ENCODE data around the gene GIMAP6.

GIMAP6 gene

DNA sequence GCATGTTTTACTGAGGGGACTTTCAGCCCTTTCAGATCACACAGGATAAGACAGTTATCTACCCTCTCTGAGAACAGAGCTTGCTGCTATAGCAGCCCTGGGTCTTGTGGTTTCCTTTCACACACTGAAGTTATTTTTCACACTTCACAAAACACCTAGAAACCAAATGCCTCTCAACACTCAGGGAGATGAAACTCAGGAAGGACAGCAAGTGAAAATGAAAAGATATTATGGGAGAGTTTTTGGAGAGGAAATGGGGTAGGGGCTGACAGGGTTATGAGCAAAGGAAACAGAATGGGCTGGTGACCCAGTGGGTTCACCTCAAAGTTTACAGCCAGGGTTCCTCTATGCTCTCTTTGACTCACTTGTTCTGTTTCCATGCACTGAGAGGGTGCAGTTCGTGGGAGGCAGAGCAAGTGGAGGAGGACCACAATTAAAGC, 36.3 kb upstream of the GIMAP6 start:
- Histone ChIP-seq H3K23ac (ENCODE audit: low read depth, low read length, poor library complexity) (no peak overlapping the region), H3K4me3 (ENCODE audit: low read length in 2 of 2) (no peak overlapping the region), H3K4me1 (ENCODE audit: control insufficient read depth in 2 of 2, insufficient read depth in 1 of 2, low read depth in 1 of 2, low read length in 2 of 2) (no peaks in the 10 kb centered on the region), H2BK5ac (ENCODE audit: low read length) (no peak overlapping the region), H3K4ac (ENCODE audit: low read length) (no peak overlapping the region), H3K27ac (replicated peaks; ENCODE audit: low read length) (no peak overlapping the region), H4K91ac (ENCODE audit: low read depth, low read length, poor library complexity) (no peak overlapping the region), H2AFZ (ENCODE audit: low read length) (no peak overlapping the region), H3K14ac (ENCODE audit: low read length) (no peak overlapping the region), H3K9ac (ENCODE audit: low read depth, low read length, poor library complexity) (no peak overlapping the region), H3K36me3 (replicated peaks in 1 of 2; ENCODE audit: control insufficient read depth in 2 of 2, insufficient read depth in 2 of 2, low read length in 2 of 2) (no peaks in the 10 kb centered on the region), H3K4me2 (ENCODE audit: insufficient read depth, low read length, poor library complexity, severe bottlenecking) (no peak overlapping the region), H4K8ac (ENCODE audit: low read depth, low read length) (no peak overlapping the region), H3K9me3 (replicated peaks in 1 of 2; ENCODE audit: control insufficient read depth in 2 of 2, insufficient read depth in 1 of 2, low read depth in 1 of 2, low read length in 2 of 2) (no peaks in the 10 kb centered on the region), H2BK120ac (ENCODE audit: low read depth, low read length) (no peak overlapping the region), H2AK5ac (ENCODE audit: low read depth, low read length) (no peak overlapping the region), H2BK12ac (ENCODE audit: low read length) (no peak overlapping the region), H3K79me1 (ENCODE audit: low read depth, low read length) (no peaks in the 10 kb centered on the region), H2BK15ac (ENCODE audit: low read length) (no peak overlapping the region), H3K18ac (ENCODE audit: low read length) (no peak overlapping the region), H3K27me3 (ENCODE audit: control insufficient read depth in 3 of 3, insufficient read depth in 3 of 3, low read depth in 1 of 3, low read length in 3 of 3) (no peaks in the 10 kb centered on the region)
- WGBS, 2 donors (ENCODE audit: extremely low coverage in 2 of 2, insufficient read length in 2 of 2, insufficient replicate concordance in 1 of 2), result no CpG with 5 or more reads among the region's 1 CpG
- DNase-seq (ENCODE audit: low spot score), result no peak

GRCh38 chr7:150666412-150666811, 34.2 kb upstream of the GIMAP6 start:
- no peak for DNase-seq (ENCODE audit: low spot score)
- Histone ChIP-seq H3K9me3 (replicated peaks in 1 of 2; ENCODE audit: control insufficient read depth in 2 of 2, insufficient read depth in 1 of 2, low read depth in 1 of 2, low read length in 2 of 2) (no peaks in the 10 kb centered on the region), H3K23ac (ENCODE audit: low read depth, low read length, poor library complexity) (no peak overlapping the region), H3K4me3 (ENCODE audit: low read length in 2 of 2) (no peak overlapping the region), H2AK5ac (ENCODE audit: low read depth, low read length) (no peak overlapping the region), H2BK5ac (ENCODE audit: low read length) (no peak overlapping the region), H2BK120ac (ENCODE audit: low read depth, low read length) (no peak overlapping the region), H2AFZ (ENCODE audit: low read length) (no peak overlapping the region), H4K8ac (ENCODE audit: low read depth, low read length) (no peak overlapping the region), H3K4me2 (ENCODE audit: insufficient read depth, low read length, poor library complexity, severe bottlenecking) (no peak overlapping the region), H3K4me1 (ENCODE audit: control insufficient read depth in 2 of 2, insufficient read depth in 1 of 2, low read depth in 1 of 2, low read length in 2 of 2) (no peaks in the 10 kb centered on the region), H3K9ac (ENCODE audit: low read depth, low read length, poor library complexity) (no peak overlapping the region), H2BK12ac (ENCODE audit: low read length) (no peak overlapping the region), H3K18ac (ENCODE audit: low read length) (no peak overlapping the region), H3K27ac (replicated peaks; ENCODE audit: low read length) (no peak overlapping the region), H3K4ac (ENCODE audit: low read length) (no peak overlapping the region), H3K36me3 (replicated peaks in 1 of 2; ENCODE audit: control insufficient read depth in 2 of 2, insufficient read depth in 2 of 2, low read length in 2 of 2) (no peaks in the 10 kb centered on the region), H4K91ac (ENCODE audit: low read depth, low read length, poor library complexity) (no peak overlapping the region), H3K27me3 (ENCODE audit: control insufficient read depth in 3 of 3, insufficient read depth in 3 of 3, low read depth in 1 of 3, low read length in 3 of 3) (no peaks in the 10 kb centered on the region), H3K14ac (ENCODE audit: low read length) (no peak overlapping the region), H2BK15ac (ENCODE audit: low read length) (no peak overlapping the region), H3K79me1 (ENCODE audit: low read depth, low read length) (no peaks in the 10 kb centered on the region)

- Histone ChIP-seq H3K79me1 (ENCODE audit: low read depth, low read length) (no peaks in the 10 kb centered on the region), H3K36me3 (replicated peaks in 1 of 2; ENCODE audit: control insufficient read depth in 2 of 2, insufficient read depth in 2 of 2, low read length in 2 of 2) (no peaks in the 10 kb centered on the region), H3K4me2 (ENCODE audit: insufficient read depth, low read length, poor library complexity, severe bottlenecking) (no peak overlapping the region), H2AK5ac (ENCODE audit: low read depth, low read length) (no peak overlapping the region), H3K27ac (replicated peaks; ENCODE audit: low read length) (no peak overlapping the region), H2BK15ac (ENCODE audit: low read length) (no peak overlapping the region), H3K9me3 (replicated peaks in 1 of 2; ENCODE audit: control insufficient read depth in 2 of 2, insufficient read depth in 1 of 2, low read depth in 1 of 2, low read length in 2 of 2) (no peaks in the 10 kb centered on the region), H4K91ac (ENCODE audit: low read depth, low read length, poor library complexity) (no peak overlapping the region), H3K4me1 (ENCODE audit: control insufficient read depth in 2 of 2, insufficient read depth in 1 of 2, low read depth in 1 of 2, low read length in 2 of 2) (no peaks in the 10 kb centered on the region), H3K4ac (ENCODE audit: low read length) (no peak overlapping the region), H3K14ac (ENCODE audit: low read length) (no peak overlapping the region), H3K9ac (ENCODE audit: low read depth, low read length, poor library complexity) (no peak overlapping the region), H2BK12ac (ENCODE audit: low read length) (no peak overlapping the region), H4K8ac (ENCODE audit: low read depth, low read length) (no peak overlapping the region), H2AFZ (ENCODE audit: low read length) (no peak overlapping the region), H3K4me3 (ENCODE audit: low read length in 2 of 2) (no peak overlapping the region), H3K23ac (ENCODE audit: low read depth, low read length, poor library complexity) (no peak overlapping the region), H2BK120ac (ENCODE audit: low read depth, low read length) (no peak overlapping the region), H3K27me3 (ENCODE audit: control insufficient read depth in 3 of 3, insufficient read depth in 3 of 3, low read depth in 1 of 3, low read length in 3 of 3) (no peaks in the 10 kb centered on the region), H2BK5ac (ENCODE audit: low read length) (no peak overlapping the region), H3K18ac (ENCODE audit: low read length) (no peak overlapping the region)
- no CpG with 5 or more reads among the region's 2 CpGs for WGBS, 2 donors (ENCODE audit: extremely low coverage in 2 of 2, insufficient read length in 2 of 2, insufficient replicate concordance in 1 of 2)
- DNase-seq (ENCODE audit: low spot score), result no peak
Measured at GRCh38 chr7:150665896-150666295, 33.7 kb upstream of the GIMAP6 start.

GRCh38 chr7:150665089-150665748, 33.0 kb upstream of the GIMAP6 start:
- Histone ChIP-seq H2BK5ac (ENCODE audit: low read length) (no peak overlapping the region), H3K27me3 (ENCODE audit: control insufficient read depth in 3 of 3, insufficient read depth in 3 of 3, low read depth in 1 of 3, low read length in 3 of 3) (no peaks in the 10 kb centered on the region), H3K9me3 (replicated peaks in 1 of 2; ENCODE audit: control insufficient read depth in 2 of 2, insufficient read depth in 1 of 2, low read depth in 1 of 2, low read length in 2 of 2) (no peaks in the 10 kb centered on the region), H3K18ac (ENCODE audit: low read length) (no peak overlapping the region), H3K79me1 (ENCODE audit: low read depth, low read length) (no peaks in the 10 kb centered on the region), H3K23ac (ENCODE audit: low read depth, low read length, poor library complexity) (no peak overlapping the region), H3K36me3 (replicated peaks in 1 of 2; ENCODE audit: control insufficient read depth in 2 of 2, insufficient read depth in 2 of 2, low read length in 2 of 2) (no peaks in the 10 kb centered on the region), H2AK5ac (ENCODE audit: low read depth, low read length) (no peak overlapping the region), H2AFZ (ENCODE audit: low read length) (no peak overlapping the region), H2BK120ac (ENCODE audit: low read depth, low read length) (no peak overlapping the region), H3K4me2 (ENCODE audit: insufficient read depth, low read length, poor library complexity, severe bottlenecking) (no peak overlapping the region), H3K27ac (replicated peaks; ENCODE audit: low read length) (no peak overlapping the region), H2BK15ac (ENCODE audit: low read length) (no peak overlapping the region), H4K8ac (ENCODE audit: low read depth, low read length) (no peak overlapping the region), H3K4me3 (ENCODE audit: low read length in 2 of 2) (no peak overlapping the region), H4K91ac (ENCODE audit: low read depth, low read length, poor library complexity) (no peak overlapping the region), H3K14ac (ENCODE audit: low read length) (no peak overlapping the region), H3K4ac (ENCODE audit: low read length) (no peak overlapping the region), H3K4me1 (ENCODE audit: control insufficient read depth in 2 of 2, insufficient read depth in 1 of 2, low read depth in 1 of 2, low read length in 2 of 2) (no peaks in the 10 kb centered on the region), H2BK12ac (ENCODE audit: low read length) (no peak overlapping the region), H3K9ac (ENCODE audit: low read depth, low read length, poor library complexity) (no peak overlapping the region)
- WGBS, 2 donors (ENCODE audit: extremely low coverage in 2 of 2, insufficient read length in 2 of 2, insufficient replicate concordance in 1 of 2), result no CpG with 5 or more reads among the region's 9 CpGs
- DNase-seq (ENCODE audit: low spot score), result no peak

All from neuronal stem cell (in vitro differentiated cells).